Astrocyte of the cerebellum (primary cell): ENCODE results near the gene PNPLA7.

Source experiments
- DNase-seq: peaks from one replicate; pipeline ENCODE4 v3.0.0-alpha.2; 2011; ENCODE audit warnings: low read depth
- H3K4me3 ChIP-seq: 2 replicates; pipeline ENCODE4 v1.5.1; 2011; ENCODE audit warnings: mild to moderate bottlenecking, low read depth, low read length, moderate library complexity
- CTCF ChIP-seq: IDR thresholded peaks from 2 replicates; pipeline ENCODE4 v1.5.1; 2012; ENCODE audit warnings: low read length, low read depth, moderate library complexity, mild to moderate bottlenecking; ENCODE audit errors: missing control alignments
- in situ Hi-C: cut with HindIII; loops from 2 replicates; pipeline ENCODE4 v1.10.0; 2017; ENCODE audit warnings: low sequenced_read_pairs

The PNPLA7 gene

DNA sequence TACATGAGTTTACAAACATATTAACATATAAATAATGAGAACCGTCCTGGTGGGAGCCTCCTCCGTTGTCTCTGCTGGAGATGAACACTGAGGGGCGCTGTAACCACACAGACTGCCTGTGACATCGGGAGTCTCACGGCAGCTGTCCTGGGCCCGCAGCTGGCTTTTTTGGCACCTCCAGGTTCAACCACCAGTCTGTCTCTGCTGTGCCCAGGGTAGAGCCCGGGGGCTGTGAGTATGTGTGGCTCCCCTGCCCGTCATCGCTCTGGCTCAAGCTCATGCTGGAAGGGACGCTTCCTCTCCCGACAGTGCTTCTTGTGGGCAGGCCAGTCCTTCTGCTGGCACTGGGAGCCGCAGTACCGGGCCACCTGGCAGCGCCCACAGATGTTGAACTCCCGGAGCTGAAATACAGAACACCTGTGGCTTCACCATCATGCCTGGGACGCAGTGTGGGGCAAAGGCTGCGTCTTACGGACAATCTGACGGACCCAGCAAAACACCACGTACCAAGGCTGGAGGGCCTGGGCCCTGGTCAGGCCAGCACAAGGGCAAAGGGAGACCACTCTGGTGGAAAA lies 32.2 kb upstream of the PNPLA7 start:
- in situ Hi-C loops = no loop called here
- DNase-seq = no peak
- TF ChIP-seq CTCF = peak; percentile 11
- H3K4me3 ChIP-seq = no peak overlapping the region

- no peak for DNase-seq
- H3K4me3 ChIP-seq = no peak overlapping the region
- no peak for TF ChIP-seq CTCF
- in situ Hi-C loops = no loop called here
Measured at GRCh38 chr9:137581361-137582285, 31.4 kb upstream of the PNPLA7 start.

GRCh38 chr9:137580954-137581322 lies 30.7 kb upstream of the PNPLA7 start:
- in situ Hi-C loops = no loop called here
- no peak for TF ChIP-seq CTCF
- no peak overlapping the region for H3K4me3 ChIP-seq
- no peak for DNase-seq

DNA sequence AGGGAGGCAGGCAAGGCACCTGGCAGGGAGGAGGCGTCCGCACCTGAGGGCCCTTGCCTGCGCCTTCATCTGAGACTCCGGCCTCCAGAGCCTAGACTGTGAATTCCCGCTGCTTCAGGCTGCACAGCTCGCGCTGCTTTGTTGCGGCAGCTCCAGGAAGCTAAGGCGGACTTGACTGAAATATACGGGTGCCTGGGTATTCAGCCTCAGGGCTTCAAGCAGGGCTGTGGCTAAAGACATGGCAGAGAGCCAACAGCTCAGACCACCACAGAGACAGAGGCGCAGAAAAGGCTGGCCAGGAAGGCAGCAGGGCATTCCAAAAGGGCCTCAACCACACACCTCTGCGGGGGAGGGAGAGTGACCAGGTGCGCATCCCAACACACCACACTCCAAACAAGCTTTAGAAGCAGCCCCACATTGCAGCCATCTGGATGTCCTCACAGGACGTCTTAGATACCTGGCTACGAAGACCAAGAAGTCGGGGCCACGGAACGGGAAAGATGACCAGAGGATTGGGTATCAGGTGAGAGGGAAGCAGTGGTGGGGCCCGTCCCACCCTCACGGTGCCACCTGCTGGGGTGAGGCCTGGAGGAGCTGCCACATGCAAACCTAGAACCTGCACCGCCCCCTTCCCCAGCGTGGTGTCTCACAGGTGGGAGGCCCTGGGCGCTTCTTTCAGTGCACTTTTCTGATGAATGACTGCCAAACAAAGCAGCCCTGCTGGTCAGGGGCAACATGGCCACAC lies 30.2 kb upstream of the PNPLA7 start:
- peak; percentile 31 for DNase-seq
- TF ChIP-seq CTCF = no peak
- in situ Hi-C loops = no loop called here
- no peak overlapping the region for H3K4me3 ChIP-seq

DNA sequence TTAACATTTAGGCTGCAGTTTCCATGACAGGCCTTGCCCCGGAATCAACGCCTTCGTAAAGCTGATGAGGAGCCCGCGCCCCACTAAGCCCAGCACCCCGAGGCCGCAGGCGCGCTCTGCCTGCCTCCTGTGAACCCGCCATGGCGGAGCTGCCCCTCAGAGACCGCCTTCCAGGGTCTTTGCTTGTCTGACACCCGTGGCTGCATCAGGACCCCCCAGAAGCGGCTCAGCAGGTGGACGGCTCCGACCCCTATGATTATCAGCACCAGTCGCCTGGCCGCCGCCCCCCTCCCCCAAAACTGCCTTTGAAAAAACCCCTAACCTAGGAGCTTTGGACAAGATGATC lies 29.0 kb upstream of the PNPLA7 start:
- H3K4me3 ChIP-seq = peak overlapping the region; percentile 85
- no peak for TF ChIP-seq CTCF
- in situ Hi-C loops = no loop called here
- no peak for DNase-seq

- TF ChIP-seq CTCF = peak; percentile 83
- H3K4me3 ChIP-seq = peak within 1 kb of the TSS; percentile 85
- peak; percentile 57 for DNase-seq
- in situ Hi-C loops = no loop called here
Measured at GRCh38 chr9:137578518-137579258, 28.5 kb upstream of the PNPLA7 start, which contains the start of gene DPH7. DPH7 (minus strand) TSS chr9:137578925; CDS start chr9:137578777, 148 bp downstream.
